Activated T-helper 9 cell treated with anti-CD3 and anti-CD28 coated beads, Interleukin-2, amount 50 U/mL, for 16 hours (primary cell): ENCODE measurements around the gene PPP1R16B.

Experiments
- DNase-seq: peaks from one replicate; pipeline ENCODE4 v3.0.0-alpha.2; 2020; ENCODE audit warnings: low read depth

The PPP1R16B gene

GRCh38 chr20:38827770-38828281 is 22.3 kb downstream of the PPP1R16B start:
- no peak for DNase-seq

GRCh38 chr20:38828514-38829295 is 23.2 kb downstream of the PPP1R16B start:
- no peak for DNase-seq

GRCh38 chr20:38829296-38829875 is 23.9 kb downstream of the PPP1R16B start:
- no peak for DNase-seq

- DNase-seq = no peak
Measured at GRCh38 chr20:38830356-38830755, 24.9 kb downstream of the PPP1R16B start.

GRCh38 chr20:38831049-38831691 is 25.7 kb downstream of the PPP1R16B start:
- DNase-seq = no peak

- no peak for DNase-seq
Measured at GRCh38 chr20:38831995-38832620, 26.6 kb downstream of the PPP1R16B start.

GRCh38 chr20:38833154-38833856 is 27.8 kb downstream of the PPP1R16B start:
- DNase-seq = no peak

GRCh38 chr20:38833857-38834164 is 28.3 kb downstream of the PPP1R16B start:
- no peak for DNase-seq

- no peak for DNase-seq
Measured at GRCh38 chr20:38834868-38835267, 29.4 kb downstream of the PPP1R16B start.

- DNase-seq = no peak
Measured at GRCh38 chr20:38835792-38836191, 30.3 kb downstream of the PPP1R16B start.

- DNase-seq = no peak
Measured at GRCh38 chr20:38836991-38837390, 31.5 kb downstream of the PPP1R16B start.

- no peak for DNase-seq
Measured at GRCh38 chr20:38838326-38838725, 32.8 kb downstream of the PPP1R16B start.

GRCh38 chr20:38839563-38839962 is 34.1 kb downstream of the PPP1R16B start:
- DNase-seq = no peak

- DNase-seq = peak; percentile 39
Measured at GRCh38 chr20:38840053-38840893, 34.8 kb downstream of the PPP1R16B start.

- no peak for DNase-seq
Measured at GRCh38 chr20:38840894-38841470, 35.5 kb downstream of the PPP1R16B start.

- no peak for DNase-seq
Measured at GRCh38 chr20:38841570-38841969, 36.1 kb downstream of the PPP1R16B start.

- DNase-seq = no peak
Measured at GRCh38 chr20:38842026-38842425, 36.5 kb downstream of the PPP1R16B start.

- peak; percentile 58 for DNase-seq
Measured at GRCh38 chr20:38842558-38842981, 37.1 kb downstream of the PPP1R16B start.

GRCh38 chr20:38843346-38843745 is 37.8 kb downstream of the PPP1R16B start:
- DNase-seq = peak; percentile 19

- no peak for DNase-seq
Measured at GRCh38 chr20:38844963-38845362, 39.5 kb downstream of the PPP1R16B start.

- no peak for DNase-seq
Measured at GRCh38 chr20:38847840-38848239, 42.3 kb downstream of the PPP1R16B start.
